HG02571 (cell line): ENCODE data around the gene POLR2L.

Experiments used
- ATAC-seq: cut with Tn5 transposase; IDR thresholded peaks from one replicate; pipeline ENCODE4 v1.9.1; 2021; ENCODE audit warnings: mild to moderate bottlenecking, moderate library complexity; ENCODE audit not compliant: unreplicated experiment

POLR2L gene

GRCh38 chr11:842370-843002 is at the start of gene POLR2L, which contains the start of gene TSPAN4:
TSS of gene POLR2L (minus strand) at chr11:842529. CDS start at chr11:842508, 21 bp downstream.
TSS of gene TSPAN4 (plus strand) at chr11:842852. CDS start at chr11:850305, 7,453 bp downstream.
- peak; percentile 44 for ATAC-seq

- no peak for ATAC-seq
Measured at GRCh38 chr11:890794-891540, 48.6 kb upstream of the POLR2L start.

GRCh38 chr11:889687-890475 is 47.6 kb upstream of the POLR2L start:
- no peak for ATAC-seq

- ATAC-seq: no peak
Measured at GRCh38 chr11:889257-889656, 46.9 kb upstream of the POLR2L start.

GRCh38 chr11:888310-889212 is 46.2 kb upstream of the POLR2L start:
- no peak for ATAC-seq

- ATAC-seq: no peak
Measured at GRCh38 chr11:887589-887988, 45.3 kb upstream of the POLR2L start.

- no peak for ATAC-seq
Measured at GRCh38 chr11:886568-886967, 44.2 kb upstream of the POLR2L start.

- ATAC-seq: no peak
Measured at GRCh38 chr11:884578-885070, 42.3 kb upstream of the POLR2L start.

GRCh38 chr11:883527-883926 is 41.2 kb upstream of the POLR2L start:
- no peak for ATAC-seq

- no peak for ATAC-seq
Measured at GRCh38 chr11:882596-882995, 40.3 kb upstream of the POLR2L start.

- no peak for ATAC-seq
Measured at GRCh38 chr11:880447-880846, 38.1 kb upstream of the POLR2L start.

- ATAC-seq: no peak
Measured at GRCh38 chr11:877565-877964, 35.2 kb upstream of the POLR2L start.

- no peak for ATAC-seq
Measured at GRCh38 chr11:876545-876944, 34.2 kb upstream of the POLR2L start.

GRCh38 chr11:875769-876301 is 33.5 kb upstream of the POLR2L start:
- ATAC-seq: no peak

GRCh38 chr11:875203-875602 is 32.9 kb upstream of the POLR2L start:
- ATAC-seq: no peak

GRCh38 chr11:873706-874105 is 31.4 kb upstream of the POLR2L start:
- no peak for ATAC-seq

- no peak for ATAC-seq
Measured at GRCh38 chr11:872799-873198, 30.5 kb upstream of the POLR2L start.

- ATAC-seq: no peak
Measured at GRCh38 chr11:871472-871871, 29.1 kb upstream of the POLR2L start.

GRCh38 chr11:870418-870817 is 28.1 kb upstream of the POLR2L start:
- no peak for ATAC-seq

GRCh38 chr11:870127-870413 is 27.7 kb upstream of the POLR2L start:
- no peak for ATAC-seq
